RWPE1 (cell line): Measurements from ENCODE around the gene RTN4.

Experiments
- CTCF ChIA-PET: fragments of 350-600 bp; sonication (Branson Sonifier 250); formaldehyde crosslinking; extraction: SDS; loops from one replicate; lab custom pipeline; 2021; lab: Yijun Ruan, JAX
- POLR2A ChIA-PET: fragments of 400-600 bp; formaldehyde crosslinking; extraction: SDS; loops from one replicate; lab custom pipeline; 2020; ENCODE audit warnings: antibody characterized with exemption; ENCODE audit not compliant: low non-redundant PET; lab: Yijun Ruan, JAX
- DNase-seq: peaks from one replicate; pipeline ENCODE4 v3.0.0; 2012; ENCODE audit warnings: low spot score
- H3K27ac ChIP-seq: fragments of 450-650 bp; 2 replicates; pipeline ENCODE4 v1.5.1; 2017
- CTCF ChIP-seq: fragments of 450-650 bp; conservative IDR thresholded peaks from 2 replicates; pipeline ENCODE4 v1.5.1; 2017; ENCODE audit warnings: low read depth, mild to moderate bottlenecking

The RTN4 gene

DNA sequence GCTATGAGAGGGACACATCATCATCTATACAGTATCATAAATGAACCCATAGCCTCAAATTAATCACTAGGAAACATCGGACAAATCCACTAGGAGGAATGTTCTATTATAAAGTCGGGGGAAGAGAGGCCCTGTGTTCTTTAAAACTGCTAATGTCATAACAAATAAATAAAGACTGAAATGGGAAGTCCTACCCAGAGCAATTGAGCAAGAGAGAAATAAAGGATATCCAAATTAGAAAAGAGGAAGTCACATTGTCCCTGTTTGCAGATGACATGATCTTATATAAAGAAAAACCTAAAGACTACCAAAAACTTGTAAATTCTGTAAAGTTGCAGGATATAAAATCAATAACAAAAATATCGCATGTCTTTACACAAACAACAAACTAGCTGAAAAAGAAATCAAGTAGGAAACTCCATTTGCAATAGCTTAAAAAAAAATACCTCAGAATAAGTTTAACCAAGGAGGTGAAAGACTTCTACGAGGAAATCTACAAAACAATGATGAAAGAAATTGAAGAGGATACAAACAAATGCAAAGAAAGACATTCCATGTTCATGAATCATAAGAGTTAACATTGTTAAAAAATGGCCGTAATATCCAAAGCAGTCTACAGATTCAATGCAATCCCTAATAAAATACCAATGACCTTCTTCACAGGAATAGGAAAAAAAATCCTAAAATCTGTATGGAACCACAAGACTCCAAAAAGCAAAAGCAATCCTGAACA is 30.6 kb downstream of the RTN4 start:
- TF ChIP-seq CTCF = no peak
- POLR2A ChIA-PET = interaction anchor here (0.6 kb wide), 1 partner anchor 14 kb away, joined by 3 read pairs; no protein-coding TSS in a partner anchor
- CTCF ChIA-PET = interaction anchor here (0.6 kb wide), 1 partner anchor 84 kb away, joined by 4 read pairs; no protein-coding TSS in a partner anchor
- no peak for DNase-seq
- H3K27ac ChIP-seq = no peak overlapping the region

- no peak overlapping the region for H3K27ac ChIP-seq
- CTCF ChIA-PET = no interaction called here
- TF ChIP-seq CTCF = no peak
- POLR2A ChIA-PET = no interaction called here
- DNase-seq = no peak
Observed at GRCh38 chr2:55018619-55019018, 31.6 kb downstream of the RTN4 start.

DNA sequence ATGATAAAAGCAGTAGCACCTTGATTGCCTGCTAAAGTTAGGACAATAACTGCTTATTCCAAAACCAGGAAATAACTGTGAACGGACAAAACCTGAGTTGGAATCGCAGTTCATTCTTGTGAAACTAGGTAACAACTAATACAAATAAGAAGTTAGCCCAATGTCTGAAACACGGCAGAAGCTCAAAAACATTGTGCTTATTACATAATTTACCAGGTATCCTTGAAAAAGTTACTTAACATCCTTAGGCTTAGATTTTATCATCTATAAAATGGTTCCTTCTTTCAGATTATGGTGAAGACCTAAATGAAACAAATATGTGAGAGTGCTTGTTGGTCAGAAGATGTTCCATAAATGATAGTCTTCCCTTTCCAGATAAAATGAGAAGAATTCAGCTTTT is 32.4 kb downstream of the RTN4 start:
- POLR2A ChIA-PET = no interaction called here
- CTCF ChIA-PET = no interaction called here
- no peak overlapping the region for H3K27ac ChIP-seq
- DNase-seq = no peak
- no peak for TF ChIP-seq CTCF

- DNase-seq = no peak
- no peak for TF ChIP-seq CTCF
- CTCF ChIA-PET = no interaction called here
- no peak overlapping the region for H3K27ac ChIP-seq
- POLR2A ChIA-PET = no interaction called here
Observed at GRCh38 chr2:55017428-55017827, 32.8 kb downstream of the RTN4 start.

DNA sequence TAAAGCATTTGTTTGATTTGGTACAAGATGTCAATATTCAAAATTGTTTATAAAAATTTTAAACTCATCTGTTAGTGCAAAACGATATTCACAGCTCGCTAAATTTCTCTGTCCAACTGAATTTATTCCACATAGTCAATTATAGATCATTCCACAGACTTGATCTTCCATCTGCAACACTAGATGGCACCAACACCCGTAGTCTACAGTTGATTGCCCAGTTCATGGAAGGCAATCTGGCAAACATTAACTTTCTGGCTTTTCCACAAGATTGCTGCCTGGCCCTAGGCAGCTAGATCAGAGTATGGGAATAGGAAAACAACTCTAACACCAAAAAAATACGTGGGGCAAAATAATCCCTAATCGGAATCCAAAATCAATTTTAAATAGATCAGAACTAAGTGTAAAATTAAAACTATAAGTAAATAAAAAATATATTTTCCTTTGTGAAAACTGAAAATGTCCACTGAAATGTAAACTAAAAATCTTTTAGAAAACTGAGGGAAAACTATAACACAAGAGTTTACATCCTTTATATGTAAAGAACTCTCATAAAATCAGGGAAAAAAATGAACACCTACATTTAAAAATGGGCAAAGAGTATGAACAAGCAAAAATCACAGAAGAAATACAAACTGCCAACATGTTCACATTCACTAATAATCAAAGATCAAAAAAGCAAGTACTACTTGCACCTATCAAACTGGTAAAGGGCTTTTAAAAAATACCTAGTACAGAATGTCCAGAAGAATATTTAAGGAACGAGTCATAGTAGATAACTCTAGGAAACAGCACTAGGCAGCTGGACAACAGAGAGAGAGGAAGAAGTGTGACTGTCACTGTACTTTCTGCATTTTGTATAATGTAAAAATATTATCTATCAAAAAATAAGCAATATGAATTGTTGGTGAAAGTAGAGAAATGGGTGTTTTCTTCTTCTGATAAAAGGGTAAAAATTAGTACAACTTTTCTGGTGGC is 35.0 kb downstream of the RTN4 start:
- peak; percentile 76 for TF ChIP-seq CTCF
- no peak overlapping the region for H3K27ac ChIP-seq
- CTCF ChIA-PET = interaction anchor here (0.6 to 2.5 kb wide), 10 partner anchors 16 to 173 kb away, joined by 3 to 14 read pairs (median 4); no protein-coding TSS in a partner anchor

GRCh38 chr2:55013936-55014335 is 36.3 kb downstream of the RTN4 start:
- TF ChIP-seq CTCF = peak; percentile 38; the same call in 1 of the 2 replicates
- no peak overlapping the region for H3K27ac ChIP-seq
- ChIA-PET CTCF (interaction anchor here (0.6 to 2.5 kb wide), 5 partner anchors 24 to 199 kb away, joined by 3 to 14 read pairs (median 4); no protein-coding TSS in a partner anchor), POLR2A (no interaction called here)
- DNase-seq = no peak

More for the DNA sequence above, 35.0 kb downstream of the RTN4 start:
- POLR2A ChIA-PET = interaction anchor here (0.5 kb wide), 1 partner anchor 38 kb away, joined by 3 read pairs; no protein-coding TSS in a partner anchor
- peak; percentile 56 for DNase-seq
